Loucy (cell line): ENCODE results near the gene ANXA3.

ENCODE experiments used
- EZH2phosphoT487 ChIP-seq: fragments of 200-600 bp; IDR thresholded peaks from 2 replicates; pipeline ENCODE4 v1.6.1; 2018; ENCODE audit warnings: antibody characterized with exemption, mild to moderate bottlenecking, moderate library complexity, borderline replicate concordance
- TF ChIP-seq, protein P1 (sequence below): fragments of 200-600 bp; sonication (generic); conservative IDR thresholded peaks from 2 replicates; pipeline ENCODE4 v1.5.1; 2014; ENCODE audit warnings: mild to moderate bottlenecking, antibody characterized with exemption, low read length

DNA sequence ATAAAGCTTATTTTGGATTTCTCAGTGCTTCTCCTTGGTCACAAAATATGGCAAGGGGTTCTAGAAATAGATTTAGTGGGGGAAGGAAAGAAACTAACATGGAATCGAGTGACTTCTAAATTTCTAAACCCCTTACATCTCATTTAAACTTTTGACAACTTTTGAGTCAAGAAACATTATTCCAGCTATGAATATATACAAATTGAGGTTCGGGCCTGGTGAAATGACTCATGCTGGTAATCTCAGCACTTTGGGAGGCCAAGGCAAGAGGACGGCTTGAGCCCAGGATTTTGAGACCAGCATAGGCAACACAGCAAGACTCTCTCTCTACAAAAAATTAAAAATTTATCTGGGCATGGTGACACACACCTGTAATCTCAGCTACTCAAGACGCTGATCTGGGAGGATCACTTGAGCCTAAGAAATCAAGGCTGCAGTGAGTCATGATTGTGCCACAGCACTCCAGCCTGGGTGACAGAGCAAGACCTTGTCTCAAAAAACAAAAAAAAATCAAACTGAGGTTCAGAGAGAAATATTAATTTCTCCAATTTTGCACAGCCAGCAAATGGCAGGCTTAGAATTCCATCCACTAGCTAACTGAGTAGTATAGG is 99.8 kb downstream of the ANXA3 start:
- no peak for TF ChIP-seq EZH2phosphoT487
- TF ChIP-seq, protein P1, sequence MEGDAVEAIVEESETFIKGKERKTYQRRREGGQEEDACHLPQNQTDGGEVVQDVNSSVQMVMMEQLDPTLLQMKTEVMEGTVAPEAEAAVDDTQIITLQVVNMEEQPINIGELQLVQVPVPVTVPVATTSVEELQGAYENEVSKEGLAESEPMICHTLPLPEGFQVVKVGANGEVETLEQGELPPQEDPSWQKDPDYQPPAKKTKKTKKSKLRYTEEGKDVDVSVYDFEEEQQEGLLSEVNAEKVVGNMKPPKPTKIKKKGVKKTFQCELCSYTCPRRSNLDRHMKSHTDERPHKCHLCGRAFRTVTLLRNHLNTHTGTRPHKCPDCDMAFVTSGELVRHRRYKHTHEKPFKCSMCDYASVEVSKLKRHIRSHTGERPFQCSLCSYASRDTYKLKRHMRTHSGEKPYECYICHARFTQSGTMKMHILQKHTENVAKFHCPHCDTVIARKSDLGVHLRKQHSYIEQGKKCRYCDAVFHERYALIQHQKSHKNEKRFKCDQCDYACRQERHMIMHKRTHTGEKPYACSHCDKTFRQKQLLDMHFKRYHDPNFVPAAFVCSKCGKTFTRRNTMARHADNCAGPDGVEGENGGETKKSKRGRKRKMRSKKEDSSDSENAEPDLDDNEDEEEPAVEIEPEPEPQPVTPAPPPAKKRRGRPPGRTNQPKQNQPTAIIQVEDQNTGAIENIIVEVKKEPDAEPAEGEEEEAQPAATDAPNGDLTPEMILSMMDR: no peak
